ENCODE measurements around the gene IL23R.

DNA sequence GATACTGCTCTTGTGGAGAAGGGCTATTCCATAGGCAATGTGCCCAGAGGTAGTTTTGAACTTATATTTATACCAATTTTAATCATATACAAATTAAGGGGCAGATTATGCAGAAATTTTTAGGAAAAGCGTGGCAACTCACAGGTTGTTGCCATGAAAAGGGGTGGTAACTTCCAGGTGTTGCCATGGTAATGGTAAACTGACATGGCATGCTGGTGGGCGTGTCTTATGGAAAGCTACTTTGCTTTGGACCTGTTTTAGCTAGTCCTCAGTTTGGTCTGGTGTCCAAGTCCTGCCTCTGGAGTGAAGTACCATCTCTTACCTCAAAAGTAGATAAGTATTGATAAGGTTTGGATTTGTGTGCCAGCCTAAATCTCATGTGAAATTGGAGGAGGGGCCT is 7.9 kb upstream of the IL23R start:
- TF ChIP-seq CTCF (conservative IDR thresholded peaks at IDR 0.05; ENCODE audit: low read length) (no peak), EZH2phosphoT487 (IDR thresholded peaks at IDR 0.05; ENCODE audit: borderline replicate concordance, low read depth, low read length) (no peak)

All from OCI-LY7 (cell line).